GM21717 (cell line): ENCODE results near the gene FBXW2.
"Not testable (repeated sequence)": the region's sequence is repeated elsewhere in the genome, so short reads cannot be mapped to it uniquely, and the experiment has no call there.

ENCODE experiments used
- ATAC-seq: cut with Tn5 transposase; IDR thresholded peaks from one replicate; pipeline ENCODE4 v1.9.1; 2021; ENCODE audit warnings: mild to moderate bottlenecking, moderate library complexity; ENCODE audit not compliant: unreplicated experiment

Gene FBXW2

DNA sequence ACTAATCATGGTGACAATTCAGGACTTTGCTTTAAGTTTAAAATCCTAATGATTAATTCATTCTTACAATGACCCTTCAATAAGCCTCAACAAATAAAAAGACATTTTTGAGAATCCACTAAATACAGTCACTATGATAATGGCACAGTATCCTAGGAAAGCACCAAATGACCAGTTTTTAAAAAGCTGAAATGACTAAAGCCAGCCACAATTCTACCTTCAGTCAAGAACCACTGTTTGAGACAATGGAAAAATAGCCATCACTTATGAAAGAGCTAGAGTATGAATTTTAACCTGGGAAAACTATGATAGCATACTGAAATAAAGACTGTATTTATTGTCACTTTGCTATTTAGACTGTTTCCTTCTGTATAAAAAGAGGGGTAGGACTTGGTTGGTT is 14.0 kb downstream of the FBXW2 start:
- ATAC-seq = no peak

DNA sequence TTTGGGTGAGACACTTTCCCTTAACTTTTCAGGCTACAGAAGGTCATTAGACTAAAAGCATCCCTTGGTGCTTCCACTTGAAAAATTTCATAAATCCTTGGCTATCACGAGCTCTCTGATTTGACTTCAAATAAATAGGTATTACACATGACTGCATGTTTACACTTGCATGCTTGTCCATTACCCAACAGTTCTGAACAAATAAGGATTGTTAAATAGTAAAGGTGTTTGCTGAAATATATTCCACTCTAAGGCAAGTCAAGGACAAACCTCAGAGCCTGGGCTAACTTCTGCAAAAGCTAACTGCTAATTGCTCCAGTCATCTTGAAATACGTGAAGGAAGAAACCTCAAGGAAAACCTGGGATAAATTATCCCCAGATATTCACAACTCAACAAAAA is 14.5 kb downstream of the FBXW2 start:
- no peak for ATAC-seq

DNA sequence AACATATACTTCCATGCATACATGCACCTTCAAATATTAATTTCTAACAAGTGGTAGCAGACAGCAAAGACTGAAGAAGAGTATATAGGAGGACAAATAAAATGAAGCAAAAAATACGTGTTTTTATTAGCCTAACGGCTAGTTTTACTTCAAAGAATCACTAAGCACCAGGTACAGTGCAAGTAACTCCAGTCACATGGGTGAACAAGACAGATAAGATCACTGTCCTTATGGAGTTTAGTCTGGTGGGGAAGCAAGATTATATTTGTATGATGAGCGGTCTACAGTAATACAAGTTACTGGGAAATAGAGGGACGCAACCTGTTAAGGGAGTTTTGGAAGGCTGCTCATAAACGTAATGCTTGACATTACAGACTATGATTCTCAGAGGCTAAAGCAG is 16.0 kb downstream of the FBXW2 start:
- no peak for ATAC-seq

DNA sequence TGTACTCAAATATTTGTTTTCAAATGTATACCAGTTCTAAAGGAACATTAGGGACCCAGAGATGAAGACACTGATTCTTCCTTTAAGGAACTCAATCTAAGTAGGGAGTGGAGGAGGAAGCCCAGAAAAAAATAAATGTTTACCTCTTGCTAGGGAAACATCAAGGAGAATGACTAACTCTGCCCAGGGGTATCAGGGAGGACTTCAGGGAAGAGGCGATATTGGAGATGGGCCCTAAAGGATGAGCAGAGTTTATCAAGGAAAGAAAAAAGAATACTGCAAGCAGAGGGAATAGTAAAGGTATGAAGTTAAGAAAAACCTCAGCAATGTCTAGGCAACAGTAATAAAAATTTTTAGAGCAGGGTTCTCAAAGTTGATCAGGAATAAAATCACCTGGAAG is 16.4 kb downstream of the FBXW2 start:
- ATAC-seq = no peak

DNA sequence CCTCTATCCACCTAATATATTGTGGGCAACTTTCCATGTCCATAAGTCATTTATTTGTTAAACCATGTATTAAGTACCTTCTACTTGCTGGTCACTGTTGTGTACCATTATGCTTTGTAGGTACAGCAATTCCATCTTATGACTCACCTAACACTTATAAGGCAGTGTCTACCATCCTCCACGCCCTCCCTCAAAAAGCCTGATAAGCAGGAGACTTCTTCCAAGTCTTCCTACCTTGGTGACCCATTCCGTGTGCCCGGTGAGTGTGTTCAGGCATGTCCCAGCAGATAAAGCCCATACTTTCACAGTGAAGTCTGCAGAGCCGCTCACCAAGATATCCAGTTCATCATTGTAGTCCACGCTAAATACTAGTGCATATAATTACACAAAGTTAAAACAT is 17.4 kb downstream of the FBXW2 start:
- no peak for ATAC-seq

DNA sequence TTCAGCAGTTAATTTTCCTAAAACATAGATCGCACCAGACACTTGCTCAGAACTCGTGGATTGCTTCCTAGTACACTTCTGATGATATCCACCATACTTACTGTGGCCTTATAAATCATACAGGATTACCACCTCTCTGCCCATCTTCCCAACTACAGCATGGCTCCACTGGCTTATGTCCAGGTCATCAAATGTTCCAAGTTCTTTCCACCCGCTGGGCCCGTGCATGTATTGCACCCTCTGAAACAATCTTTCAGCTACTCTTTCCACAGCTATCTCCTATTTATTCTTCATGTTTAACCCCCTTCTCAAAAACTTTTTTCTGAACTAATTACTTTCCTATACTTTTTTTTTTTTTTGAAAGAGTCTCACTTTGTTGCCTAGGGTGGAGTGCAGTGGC is 18.5 kb downstream of the FBXW2 start:
- no peak for ATAC-seq

DNA sequence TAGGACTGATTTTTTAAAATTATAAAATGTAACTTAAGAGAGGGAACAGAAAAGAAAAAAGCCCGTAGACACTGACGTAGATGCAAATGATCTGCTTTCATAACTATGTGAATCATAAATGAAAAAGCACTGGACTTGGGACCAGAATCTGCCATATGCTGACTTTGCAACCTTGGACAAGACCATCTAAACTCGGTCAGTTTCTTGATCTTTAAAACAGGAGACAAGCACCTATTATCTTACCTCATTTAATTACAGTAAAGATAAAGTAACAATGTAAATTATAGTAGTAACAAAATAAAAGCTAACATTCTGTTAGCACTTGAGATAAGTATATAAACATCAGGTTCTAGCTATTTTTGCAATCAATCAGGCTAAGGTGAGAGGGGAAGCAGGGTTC is 20.0 kb downstream of the FBXW2 start:
- no peak for ATAC-seq

DNA sequence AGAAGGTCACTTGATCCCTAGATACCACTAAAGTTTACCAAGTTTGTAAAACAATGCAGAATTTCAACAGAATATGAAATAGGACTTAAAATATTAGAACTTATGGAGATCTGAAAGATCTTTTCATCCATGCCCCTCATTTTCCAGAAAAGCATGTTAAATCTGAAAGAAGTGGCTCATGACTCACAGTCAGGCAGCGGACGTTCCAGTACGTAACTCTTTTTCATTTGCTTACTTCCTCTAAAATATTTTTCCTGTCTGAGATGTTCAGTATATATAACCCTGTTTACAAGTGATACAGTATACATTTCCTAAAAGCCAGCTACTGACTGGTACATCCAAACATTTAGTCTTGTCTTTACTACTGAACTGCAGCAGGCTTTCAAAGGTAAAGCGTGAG is 22.3 kb downstream of the FBXW2 start:
- ATAC-seq = no peak

DNA sequence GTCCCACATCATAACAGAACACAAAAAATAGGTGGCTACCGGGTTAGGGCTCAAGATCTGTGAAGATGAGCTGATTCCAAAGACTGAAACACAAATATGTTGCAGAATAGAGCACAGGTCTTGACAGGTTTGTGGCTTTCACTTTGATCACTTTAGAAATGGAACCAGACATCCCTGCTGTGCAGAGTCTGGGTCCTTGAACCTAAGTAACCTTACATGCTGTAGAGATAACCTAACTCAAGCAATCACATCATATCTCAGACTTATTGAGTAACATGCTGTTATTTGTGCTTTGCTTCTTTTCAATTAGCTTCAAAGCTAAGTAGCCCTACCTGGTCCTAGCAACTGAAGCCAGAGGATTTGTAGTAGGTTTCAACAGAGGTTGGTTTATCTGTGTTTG is 24.3 kb downstream of the FBXW2 start:
- ATAC-seq = no peak

DNA sequence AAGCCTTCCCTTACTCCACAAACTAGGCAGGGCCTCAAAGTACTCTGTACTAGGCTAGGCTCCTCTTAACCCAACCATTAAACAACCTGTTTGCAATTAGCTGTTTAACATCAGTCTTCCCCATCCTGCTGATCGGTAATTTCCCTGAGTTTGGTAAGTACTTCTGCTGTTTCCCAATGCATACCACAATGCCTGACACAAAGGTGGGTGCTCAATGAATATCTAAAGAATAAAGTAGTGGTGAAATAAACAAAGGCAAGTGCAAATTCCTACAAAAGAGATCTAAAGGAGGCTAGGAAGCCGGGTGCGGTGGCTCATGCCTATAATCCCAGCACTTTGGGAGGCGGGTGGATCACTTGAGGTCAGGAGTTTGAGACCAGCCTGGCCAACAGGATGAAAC is 25.0 kb downstream of the FBXW2 start:
- ATAC-seq = no peak

DNA sequence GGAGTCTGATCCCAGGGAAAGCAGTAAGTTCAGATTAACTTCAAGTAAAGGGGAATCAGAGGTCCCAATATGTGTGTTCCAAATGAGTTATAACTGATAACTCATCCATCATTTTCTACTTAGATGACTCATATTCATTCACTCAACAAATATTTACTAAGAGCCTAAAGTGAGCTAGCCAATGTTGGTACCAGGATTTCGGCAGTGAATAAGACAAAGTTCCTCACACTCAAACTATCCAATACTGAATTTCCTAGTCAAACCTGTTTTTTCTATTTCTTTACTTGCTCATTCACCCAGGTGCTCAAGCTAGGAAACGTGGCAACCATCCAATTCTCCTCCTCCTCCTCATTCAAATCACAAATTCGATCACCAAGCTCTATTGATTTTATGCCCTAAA is 25.8 kb downstream of the FBXW2 start:
- ATAC-seq = no peak

DNA sequence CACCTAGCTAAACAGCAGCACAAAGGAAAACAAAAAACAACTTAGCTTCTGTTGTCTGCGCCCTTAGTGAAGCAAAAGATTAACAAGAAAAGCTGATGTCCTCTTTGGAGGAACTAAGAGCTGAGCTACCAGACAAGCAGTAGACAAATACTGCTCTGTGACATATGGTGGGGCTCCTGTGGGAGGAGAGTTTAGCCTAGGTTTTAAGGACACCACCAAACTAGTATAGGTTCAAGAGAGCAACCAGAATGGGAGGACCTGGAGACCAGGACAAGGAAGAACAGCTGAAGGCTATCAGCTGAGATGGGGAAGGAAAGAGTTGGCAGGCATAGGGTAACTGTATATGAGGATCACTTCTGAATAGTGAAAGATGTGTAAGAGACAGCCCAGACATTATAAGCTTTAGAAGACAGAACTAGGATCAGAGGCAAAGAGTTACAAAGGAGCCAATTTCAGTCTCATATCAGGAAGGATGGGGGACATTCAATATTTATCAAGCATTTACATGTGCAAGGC is 27.2 kb downstream of the FBXW2 start:
- ATAC-seq = no peak

DNA sequence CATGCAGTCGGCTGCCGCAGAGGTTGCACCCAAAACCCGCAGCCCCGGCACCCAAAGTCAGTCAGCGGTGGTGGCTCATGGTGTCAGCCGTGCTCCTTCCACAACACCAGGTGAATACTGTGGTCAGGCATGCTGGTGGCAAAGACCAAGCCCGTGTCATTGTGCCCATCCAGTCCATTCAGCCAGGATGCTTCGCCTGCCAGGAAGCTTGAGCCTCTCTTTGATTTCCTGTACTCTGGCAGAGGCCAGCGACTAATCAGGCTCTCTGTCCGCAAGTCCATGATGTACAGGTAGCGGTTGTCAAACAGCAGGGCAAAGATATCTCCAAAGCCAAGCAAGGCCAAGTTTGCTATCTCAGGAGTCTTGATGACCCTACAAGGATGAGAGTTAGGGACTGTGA is 28.7 kb downstream of the FBXW2 start:
- ATAC-seq = no peak

DNA sequence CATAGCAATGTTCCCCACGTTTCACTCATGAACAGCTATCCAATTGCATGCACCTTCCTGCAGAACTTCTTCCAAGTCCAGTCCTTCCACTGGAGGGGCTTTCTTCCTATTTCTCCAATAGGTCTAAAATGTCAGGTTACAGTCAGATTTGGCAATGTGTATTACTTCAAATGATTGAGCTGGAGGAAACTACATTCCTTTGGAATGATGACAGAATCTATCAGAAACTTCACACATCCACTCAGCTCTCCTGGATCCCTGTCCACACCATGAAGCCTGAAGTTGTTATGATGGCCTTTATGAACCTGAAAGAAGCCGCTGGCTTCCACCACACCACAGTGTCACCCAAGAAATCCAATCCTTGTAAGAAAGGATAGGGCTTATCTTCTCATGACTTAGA is 32.2 kb downstream of the FBXW2 start:
- no peak for ATAC-seq

DNA sequence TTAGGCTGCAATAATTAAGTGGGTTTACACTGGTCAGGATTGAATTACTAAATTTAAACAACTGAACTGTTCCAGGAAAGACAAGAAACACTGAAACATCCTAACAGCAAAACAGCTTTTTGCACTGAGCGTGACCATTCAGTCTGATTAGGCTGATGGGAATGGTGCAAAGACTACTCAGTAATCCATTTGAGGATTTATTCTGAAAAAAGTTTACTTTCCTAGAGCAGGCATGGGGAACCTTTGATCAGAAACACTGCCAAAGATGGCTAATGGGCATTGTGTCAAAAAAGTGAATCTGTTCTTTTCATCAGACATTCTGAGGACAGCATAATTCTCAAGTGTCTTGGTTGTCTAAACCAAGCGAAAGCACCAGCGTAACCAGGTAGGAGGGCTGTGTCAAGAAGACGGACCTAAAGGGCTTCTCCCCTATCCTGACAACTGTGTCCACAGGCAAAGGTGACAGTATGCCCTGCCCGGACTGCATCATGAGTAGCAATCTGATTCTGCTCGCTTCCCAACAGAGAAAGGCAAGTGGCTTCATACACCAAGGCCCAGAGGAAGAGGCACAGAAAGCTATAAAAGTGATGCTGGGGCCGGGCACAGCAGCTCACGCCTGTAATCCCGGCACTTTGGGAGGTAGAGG is 33.3 kb downstream of the FBXW2 start:
- ATAC-seq = no peak

DNA sequence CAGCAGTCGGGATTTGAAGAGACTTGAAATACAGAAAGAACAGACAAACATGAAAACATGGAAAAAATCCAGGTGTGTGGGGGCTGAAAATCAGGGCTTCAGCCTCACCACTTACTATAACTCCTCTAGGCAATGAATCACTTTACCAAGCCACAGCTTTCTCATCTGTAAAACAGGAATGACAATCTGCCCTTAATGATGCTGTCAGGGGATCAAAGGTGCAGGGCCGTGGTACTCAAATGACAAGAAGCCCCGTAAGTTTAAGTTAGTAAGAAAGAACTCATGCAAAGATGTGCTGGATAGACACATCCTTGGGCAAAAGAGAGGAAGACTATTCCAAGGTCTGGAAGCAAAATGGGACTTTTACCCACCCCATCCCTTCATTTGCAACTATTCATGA is 34.7 kb downstream of the FBXW2 start:
- ATAC-seq = no peak

DNA sequence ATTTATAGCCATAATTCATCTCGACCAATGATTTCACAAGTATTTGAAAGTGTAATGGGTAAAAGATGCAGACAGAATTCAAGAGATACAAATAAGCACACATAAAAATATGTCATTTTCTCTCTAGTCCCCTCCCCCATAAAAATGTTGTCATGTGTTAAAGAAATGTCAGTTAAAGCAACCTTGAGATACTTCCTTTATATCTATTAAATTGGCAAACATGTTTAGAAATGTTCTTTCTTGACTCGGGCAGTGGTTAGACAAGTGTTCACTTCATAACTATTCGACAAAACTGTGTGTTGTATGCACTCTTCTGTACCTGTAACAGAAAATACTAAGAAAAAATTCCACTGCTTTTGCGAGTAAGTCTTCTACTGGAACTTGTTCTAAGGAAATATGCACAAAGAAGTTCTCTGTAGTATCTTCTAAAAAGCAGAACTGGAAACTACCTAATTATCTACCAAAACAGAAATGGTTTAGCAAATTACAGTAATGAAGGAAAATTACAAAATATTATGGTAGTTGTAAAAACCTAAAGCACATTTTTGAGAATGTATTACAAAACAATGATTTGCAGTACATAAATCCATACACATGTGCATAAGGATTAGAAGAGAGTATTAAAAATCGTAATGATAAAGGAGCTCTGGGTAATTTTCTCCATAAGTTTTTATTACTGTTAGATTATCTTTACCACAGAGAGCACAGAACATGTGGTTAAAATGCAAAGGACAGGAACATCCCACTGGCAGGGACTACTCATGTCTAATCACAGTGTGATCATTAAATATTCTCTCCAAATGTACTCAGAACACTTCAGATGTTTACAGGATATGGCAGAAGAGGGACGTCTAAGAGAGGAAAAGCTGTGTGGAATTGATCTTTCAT is 35.9 kb downstream of the FBXW2 start:
- no peak for ATAC-seq

DNA sequence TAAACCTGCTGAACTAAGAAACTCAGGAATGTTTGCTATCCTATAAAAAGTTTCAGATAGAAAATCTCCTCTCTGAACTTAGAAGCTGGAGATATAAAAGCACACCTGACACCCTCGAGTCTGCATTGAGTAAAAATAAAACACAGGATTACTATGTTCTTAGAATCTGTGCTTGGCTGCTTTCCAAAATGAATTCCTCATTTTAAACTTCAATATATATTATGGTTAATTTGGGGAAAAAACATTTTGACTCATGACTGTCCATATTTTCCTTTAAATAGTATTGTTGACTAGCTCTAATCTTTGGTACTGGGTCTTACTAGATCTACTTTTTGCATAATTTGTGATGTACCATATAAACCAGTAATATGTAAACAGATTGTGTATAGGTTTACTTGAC is 36.7 kb downstream of the FBXW2 start:
- ATAC-seq = no peak

DNA sequence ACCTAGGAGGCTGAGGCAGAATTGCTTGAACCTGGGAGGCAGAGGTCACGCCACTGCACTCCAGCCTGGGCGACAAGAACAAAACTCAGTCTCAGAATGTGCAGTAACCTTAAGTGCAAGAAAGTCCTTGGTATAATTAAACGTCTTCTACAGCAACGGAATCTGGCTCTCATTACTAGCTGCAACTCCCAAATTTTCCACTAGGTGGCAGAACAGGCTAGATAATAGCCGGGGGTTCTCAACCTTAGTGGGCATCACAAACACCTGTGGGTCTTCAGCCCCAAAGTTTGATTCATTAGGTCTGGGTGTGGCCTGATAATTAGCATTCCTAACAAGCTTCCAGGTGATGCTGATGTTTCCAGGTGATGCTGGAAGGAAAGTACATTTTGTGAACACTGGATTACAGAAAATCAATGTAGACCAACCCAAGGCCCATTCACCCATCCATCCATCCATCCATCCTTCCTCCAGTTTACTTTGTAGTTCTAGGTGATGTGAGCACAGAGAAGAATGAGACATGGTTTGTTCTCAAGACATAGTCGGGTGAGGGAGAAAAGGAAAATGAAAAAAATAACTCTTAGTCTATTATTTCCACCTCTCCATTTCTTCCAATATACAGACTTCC is 37.3 kb downstream of the FBXW2 start:
- no peak for ATAC-seq

DNA sequence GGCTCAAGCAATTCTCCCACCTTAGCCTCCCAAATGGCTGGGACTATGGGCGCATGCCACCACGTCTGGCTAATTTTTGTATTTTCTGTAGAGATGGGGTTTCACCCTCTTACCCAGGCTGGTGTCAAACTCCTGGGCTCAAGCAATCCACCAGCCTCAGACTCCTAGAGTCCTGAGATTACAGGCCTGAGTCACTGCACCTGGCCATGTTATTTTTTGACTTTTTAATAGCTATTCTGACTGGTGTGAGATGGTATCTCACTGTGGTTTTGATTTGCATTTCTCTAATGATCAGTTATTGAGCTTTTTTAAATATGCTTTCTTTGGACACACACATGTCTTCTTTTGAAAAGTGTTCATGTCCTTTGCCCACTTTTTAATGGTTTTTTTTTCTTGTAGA is 38.2 kb downstream of the FBXW2 start:
- ATAC-seq = no peak

DNA sequence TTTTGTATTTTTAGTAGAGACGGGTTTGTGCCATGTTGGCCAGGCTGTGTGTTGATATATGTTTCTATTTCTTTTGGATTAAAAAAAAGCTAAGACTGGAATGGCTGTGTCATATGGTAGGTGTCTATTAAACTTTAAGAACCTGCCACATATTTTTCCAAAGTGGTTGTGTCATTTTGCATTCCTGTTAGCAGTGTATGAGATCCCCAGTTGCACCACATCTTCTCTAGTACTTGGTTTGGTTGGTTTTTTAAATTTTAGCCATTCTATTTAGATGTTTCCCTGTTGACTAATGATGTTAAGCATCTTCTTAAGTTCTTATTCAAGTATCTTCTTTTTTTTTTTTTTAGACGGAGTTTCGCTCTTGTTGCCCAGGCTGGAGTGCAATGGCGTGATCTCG is 42.8 kb downstream of the FBXW2 start:
- no peak for ATAC-seq

DNA sequence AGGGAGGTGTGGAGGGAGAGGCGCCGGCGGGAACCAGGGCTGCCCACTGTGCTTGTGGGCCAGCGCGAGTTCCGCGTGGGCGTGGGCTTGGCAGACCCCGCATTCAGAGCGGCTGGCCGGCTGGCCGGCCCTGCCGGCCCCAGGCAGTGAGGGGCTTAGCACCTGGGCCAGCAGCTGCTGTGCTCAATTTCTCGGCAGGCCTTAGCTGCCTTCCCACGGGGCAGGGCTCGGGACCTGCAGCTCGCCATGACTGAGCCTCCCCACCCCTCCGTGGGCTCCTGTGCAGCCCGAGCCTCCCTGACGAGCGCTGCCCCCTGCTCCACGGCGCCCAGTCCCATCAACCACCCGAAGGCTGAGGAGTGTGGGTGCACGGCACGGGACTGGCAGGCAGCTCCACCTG is 46.9 kb downstream of the FBXW2 start:
- not testable (repeated sequence) for ATAC-seq
